Activated CD8-positive, alpha-beta memory T cell treated with anti-CD3 and anti-CD28 coated beads for 36 hours (primary cell): ENCODE measurements around the gene GPHN. TPM values are rescaled to one million over a fixed set of nuclear protein-coding genes. Genes with fewer than 3 reads are reported as not detected.

Experiments used
- CTCF ChIA-PET: fragments of 350-600 bp; sonication (Branson Sonifier 250); formaldehyde crosslinking; loops from one replicate; lab custom pipeline; 2021; ENCODE audit warnings: antibody characterized with exemption; lab: Charles Lee
- POLR2A ChIA-PET: fragments of 350-600 bp; sonication (Branson Sonifier 250); formaldehyde crosslinking; loops from one replicate; lab custom pipeline; 2021; ENCODE audit warnings: antibody characterized with exemption; lab: Charles Lee
- total RNA-seq, 2 experiments: library from RNA; stranded (reverse); gene quantifications; one replicate each; pipeline ENCODE4 v1.2.3, GENCODE V29; 2021

GPHN gene
- total RNA-seq, 2 experiments from 2014 or later = 14.6 to 15.5 TPM

DNA sequence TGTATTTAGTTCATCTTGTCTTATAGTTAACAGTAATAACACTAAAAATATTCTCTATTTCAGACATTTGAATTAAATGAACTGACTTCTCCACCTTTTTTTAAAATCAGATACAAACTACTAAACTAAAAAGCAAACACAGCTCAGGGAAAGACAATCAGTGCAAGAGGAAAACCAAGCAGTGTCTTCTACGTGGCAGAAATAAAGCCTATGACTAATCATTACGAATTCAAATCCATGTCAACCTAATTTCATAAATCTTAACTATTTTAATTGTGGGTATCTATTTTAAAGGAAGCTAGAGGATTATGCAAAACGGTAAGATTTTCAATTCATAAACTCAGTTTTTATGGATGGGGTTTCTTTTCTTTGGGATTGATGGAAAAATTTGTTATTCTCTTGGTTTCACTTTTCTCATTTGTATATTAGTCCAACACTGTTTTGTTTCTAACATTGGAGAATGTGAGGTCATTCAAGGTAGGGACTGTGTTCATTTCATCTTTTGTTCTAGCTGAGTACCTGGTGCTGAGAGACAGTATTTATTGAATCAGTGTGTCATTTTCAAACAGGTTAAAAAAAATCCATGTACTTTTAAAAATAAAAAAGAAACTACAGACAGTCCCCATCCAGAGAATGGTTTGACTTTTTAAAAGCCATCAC, 720.5 kb downstream of the GPHN start:
- POLR2A ChIA-PET = no interaction called here
- CTCF ChIA-PET = no interaction called here

Other genes starting within 250 kb of the GPHN start
- gene CCDC196, start 21.8 kb upstream of the GPHN start, total RNA-seq = not detected